NCI-H128 (cell line): ENCODE measurements around the gene ANKRD9.

Source experiments
- DNase-seq: peaks from one replicate; lab custom pipeline; 2025; ENCODE audit not compliant: unreplicated experiment; lab: John Stamatoyannopoulos, UW

The ANKRD9 gene

GRCh38 chr14:102513899-102514772 is 4.6 kb upstream of the ANKRD9 start:
- no peak for DNase-seq

GRCh38 chr14:102512793-102513300 is 3.3 kb upstream of the ANKRD9 start:
- no peak for DNase-seq

DNA sequence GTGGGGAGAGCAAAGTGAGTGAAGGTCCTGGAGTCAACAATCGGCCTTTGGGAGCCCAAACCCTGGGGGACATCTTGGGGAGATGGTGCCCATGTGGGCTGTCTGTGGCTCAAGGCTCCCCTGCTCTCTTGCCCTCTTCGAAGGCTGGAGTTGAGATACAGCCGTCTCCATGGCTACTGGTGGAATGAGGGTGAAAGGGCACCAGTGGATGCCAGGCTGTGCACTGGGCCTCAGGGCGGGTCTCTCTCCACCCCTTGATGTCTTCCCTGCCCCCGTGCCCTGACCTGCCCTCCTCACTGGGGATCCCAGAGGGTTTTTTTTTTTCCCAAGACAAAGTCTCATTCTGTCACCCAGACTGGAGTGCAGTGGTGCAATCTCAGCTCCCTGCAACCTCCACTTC is 2.0 kb upstream of the ANKRD9 start:
- no peak for DNase-seq

DNA sequence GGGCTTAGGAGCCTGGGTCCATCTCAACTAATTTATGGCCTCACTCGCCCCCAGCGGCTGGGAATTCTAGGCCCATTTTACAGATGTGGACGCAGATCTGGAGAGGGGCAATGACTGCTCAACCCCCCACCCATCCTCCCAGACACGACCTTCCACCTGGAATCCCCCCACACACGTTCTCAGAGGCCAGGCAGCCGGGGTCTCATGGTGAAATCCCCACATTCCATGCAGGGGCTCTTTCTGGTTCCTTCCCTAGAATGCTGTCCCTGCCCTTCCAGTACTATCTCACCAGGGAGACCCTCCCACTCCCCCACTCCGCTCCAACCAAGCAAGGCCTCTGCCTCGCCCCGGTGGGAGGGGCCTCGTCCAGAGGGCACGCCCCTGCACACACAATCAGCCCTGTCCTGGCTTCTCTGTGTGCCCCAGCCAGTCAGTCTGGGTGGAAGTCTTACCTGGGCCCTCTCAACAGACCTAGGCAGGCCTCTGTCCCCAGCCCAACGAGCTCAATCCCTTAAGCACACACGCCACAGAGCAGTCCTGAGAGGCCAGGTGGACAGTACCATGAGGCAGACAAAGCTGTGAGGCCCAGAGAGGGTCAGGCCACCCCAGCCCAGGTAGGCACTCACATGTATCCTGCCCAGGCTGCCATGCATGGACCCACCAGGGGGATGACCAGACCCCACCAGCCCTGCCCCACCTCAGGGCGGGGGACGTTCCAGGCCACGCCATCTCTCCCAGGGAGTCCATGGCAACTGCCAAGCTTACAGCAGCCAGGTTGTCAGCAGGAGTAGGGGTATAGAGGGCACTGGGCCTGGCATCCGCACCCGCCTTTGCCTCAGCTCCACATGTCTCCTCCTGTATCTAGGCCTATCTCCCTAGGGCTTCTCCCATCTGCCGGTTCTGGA is 1.3 kb upstream of the ANKRD9 start:
- no peak for DNase-seq

DNA sequence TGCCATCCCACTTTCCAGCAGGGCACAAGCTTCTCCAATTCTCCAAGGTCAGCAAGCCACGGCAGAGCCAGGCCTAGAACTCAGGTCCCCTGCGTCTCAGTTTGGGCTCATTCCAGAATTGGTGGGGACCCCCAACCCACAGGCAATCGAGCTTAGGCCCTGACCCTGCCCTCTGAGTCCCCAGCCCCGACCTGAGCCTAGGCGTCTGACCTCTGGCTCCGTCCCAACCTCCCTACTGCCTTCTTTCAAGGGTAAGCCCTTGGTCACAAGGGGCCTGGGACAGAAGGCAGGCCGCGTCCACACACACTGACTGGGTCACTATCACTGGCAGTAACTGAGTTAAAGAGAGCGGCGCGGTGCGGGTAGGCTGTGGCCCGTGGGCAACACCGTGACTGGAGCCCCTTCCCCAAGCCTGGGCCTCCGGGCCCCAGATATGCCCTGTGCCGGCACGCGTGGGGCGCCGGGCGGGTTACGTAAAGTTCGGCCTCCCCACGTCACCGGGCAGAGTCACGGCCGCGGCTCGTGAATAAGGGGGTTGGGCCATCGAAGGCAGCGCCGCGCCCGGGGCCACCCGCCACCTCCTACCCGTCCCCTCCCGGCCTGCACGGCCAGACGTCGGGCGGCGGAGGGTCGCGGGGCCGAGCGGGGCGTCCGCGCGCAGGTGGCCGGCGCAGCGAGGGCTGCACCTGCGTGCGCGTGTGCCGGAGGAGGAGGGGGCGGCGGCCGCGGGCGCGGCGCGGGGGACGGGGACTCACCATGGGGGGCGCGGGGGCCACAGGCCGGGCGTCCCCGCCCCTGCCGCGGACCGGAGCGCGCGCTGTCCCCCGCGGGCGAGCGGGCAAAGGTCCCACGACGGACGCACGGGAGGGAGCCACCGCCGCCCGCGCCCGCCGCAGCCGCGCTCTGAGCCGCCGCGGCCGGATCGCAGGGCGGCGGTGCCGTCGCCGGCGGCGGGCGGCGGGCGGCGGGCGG is 516 bp downstream of the ANKRD9 start:
- DNase-seq: no peak

DNA sequence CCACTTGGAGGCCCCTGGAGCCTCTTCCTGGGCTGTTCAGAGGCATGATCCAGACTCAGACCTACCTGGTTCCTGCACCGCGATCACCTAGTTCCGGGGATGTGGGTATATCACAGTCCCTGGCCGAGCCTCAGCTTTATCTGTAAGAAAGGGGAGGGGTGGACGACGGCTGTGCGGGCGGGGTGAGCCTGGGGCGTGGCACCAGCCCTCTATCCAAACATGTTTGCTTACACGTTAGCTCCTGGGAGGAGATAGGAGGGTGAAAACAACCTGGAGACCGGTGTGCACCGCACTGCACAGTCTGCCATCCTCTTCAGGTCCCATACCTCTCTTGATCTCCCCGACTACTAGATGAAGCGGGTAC is 1.2 kb downstream of the ANKRD9 start:
- DNase-seq: no peak

GRCh38 chr14:102507857-102508312 is 1.7 kb downstream of the ANKRD9 start:
- no peak for DNase-seq

GRCh38 chr14:102507081-102507856 is 2.3 kb downstream of the ANKRD9 start:
- no peak for DNase-seq

GRCh38 chr14:102506626-102506925 is 3.0 kb downstream of the ANKRD9 start:
- no peak for DNase-seq

DNA sequence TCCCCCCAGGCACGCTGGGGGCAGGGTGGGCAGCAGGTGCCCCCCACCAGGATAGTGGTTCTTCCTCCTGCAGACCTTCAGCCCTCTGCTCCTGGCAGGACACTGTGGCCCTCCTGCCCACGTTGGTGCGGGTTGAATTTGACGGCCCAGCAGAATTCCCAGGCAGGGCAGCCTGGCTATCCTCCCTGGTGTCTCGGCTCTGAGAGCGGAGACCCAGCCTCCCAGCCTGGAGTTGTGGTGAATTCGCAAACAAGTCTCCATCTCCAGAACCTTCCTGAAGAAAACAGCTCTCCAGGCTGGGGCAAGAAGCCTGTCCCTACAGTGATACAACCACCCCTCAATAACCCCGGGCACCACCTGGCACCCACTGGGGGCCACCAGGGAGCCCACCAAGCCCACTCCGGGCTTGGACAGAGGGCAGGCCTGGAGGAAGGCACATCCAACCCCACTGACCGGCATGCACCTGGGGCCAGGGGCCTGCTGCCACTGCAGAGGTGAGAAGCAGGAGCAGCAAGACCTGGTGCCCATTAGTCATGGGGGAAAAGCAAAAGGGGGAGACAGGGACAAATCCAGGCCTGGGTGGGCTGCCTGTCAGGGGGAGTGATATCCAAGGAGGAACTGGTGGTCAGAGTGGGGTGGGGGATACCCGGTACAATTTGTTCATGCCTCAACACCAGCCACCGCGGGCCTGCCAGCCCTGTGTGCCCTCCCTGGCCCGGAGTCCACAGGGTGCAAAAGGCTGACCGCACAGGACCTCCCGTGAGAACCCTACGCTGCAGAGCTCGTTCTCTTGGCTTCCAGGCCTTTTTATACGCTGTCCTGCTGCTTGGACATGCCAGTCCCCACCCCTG is 3.6 kb downstream of the ANKRD9 start:
- DNase-seq: no peak

DNA sequence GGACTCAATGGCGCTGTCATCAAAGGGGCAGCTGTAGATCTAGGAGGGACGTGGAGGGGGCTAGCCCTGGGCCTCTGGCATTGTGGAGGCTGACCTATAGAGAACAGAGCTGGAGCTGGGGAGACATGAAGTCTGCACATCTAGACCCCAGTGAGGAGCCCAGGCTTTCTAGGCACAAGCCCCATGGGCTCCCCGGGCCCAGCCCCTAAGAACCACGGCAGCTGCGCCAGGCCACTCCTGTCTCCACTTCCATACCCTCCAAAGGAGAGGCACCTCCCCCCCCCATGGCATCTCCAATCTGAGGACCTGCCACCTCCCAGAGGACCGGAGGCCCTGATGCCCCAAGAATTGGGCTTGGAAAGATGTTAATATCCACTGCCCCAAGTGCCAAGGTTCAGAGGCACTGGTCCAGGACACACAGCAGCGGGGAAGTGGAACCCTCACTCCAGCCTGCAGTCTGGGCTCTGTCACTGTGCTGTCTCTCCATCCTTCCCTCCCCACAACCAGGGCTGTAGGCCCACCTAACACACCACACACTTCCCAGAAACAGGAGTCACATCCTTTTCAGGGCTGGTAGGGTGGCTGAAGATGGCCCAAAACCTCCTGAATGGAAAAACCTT is 4.5 kb downstream of the ANKRD9 start:
- DNase-seq: no peak

GRCh38 chr14:102504328-102504999 is 5.1 kb downstream of the ANKRD9 start:
- no peak for DNase-seq

- no peak for DNase-seq
Observed at GRCh38 chr14:102503641-102504327, 5.8 kb downstream of the ANKRD9 start.

DNA sequence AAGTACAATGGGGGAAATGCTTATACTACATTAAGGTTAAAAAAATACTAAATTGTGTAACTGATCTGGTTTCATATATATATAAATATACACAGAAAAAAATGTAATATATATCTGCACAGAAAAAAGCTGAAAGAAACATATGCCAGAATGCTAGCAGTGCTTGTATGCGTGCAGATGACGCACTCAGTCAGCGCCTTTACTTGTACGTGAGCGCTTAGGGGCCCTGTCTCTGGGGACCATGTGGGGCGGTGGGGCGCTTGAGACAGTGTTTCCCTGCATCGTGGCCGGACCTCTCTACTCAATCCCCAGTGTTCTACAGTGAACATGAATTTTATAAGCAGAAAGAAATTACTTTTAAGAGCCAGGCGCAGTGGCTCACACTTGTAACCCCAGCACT is 7.0 kb downstream of the ANKRD9 start:
- DNase-seq: no peak

DNA sequence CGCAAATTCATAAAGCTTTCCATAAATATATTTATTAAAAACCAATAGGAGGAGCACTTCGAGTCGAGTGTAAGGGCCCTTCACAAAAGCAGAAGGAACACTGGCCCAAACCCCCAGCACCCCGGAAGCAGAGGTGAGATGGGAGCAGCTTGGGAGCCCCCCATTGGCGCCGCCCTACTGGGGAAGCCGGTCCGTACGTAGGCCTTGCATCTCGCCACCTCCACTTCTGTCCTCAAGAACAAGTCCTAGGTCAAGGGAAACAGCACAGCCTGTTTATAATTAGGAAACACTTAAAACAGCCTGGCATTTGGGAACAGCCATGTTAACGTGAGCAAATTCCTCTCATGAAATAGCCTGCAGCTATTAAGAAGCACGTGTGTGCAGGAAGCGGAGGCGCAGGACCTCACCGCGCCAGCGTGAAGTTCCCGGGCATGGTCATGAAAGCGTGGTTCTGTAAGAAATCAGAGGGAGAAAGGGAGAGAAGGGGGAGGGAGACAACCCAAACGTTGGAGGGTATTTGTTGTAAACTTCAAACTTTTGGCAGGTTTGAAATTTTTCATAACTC is 7.7 kb downstream of the ANKRD9 start:
- no peak for DNase-seq

GRCh38 chr14:102500713-102501112 is 8.9 kb downstream of the ANKRD9 start:
- DNase-seq: no peak

GRCh38 chr14:102500158-102500662 is 9.4 kb downstream of the ANKRD9 start:
- DNase-seq: no peak
